ENCODE results near the gene SCT.
A peak's percentile ranks its signal among the peaks of the same experiment; 100 is the strongest.

Gene SCT

GRCh38 chr11:581752-582151 lies 45.2 kb downstream of the SCT start:
- Mint-ChIP-seq H3K36me3 (ENCODE audit: low read depth) (peaks cover 24% of the 10 kb centered on the region), H3K27ac (no peak overlapping the region), H3K4me3 (no peak overlapping the region), H3K9me3 (no peaks in the 10 kb centered on the region), H3K4me1 (ENCODE audit: low read depth) (peaks cover 31% of the 10 kb centered on the region), H3K27me3 (ENCODE audit: low read depth) (no peaks in the 10 kb centered on the region)
- DNase-seq (ENCODE audit: low spot score), result no peak

- Mint-ChIP-seq H3K36me3 (ENCODE audit: low read depth) (peaks cover 21% of the 10 kb centered on the region), H3K4me3 (peak overlapping the region; percentile 9), H3K27me3 (ENCODE audit: low read depth) (no peaks in the 10 kb centered on the region), H3K4me1 (ENCODE audit: low read depth) (peaks cover 28% of the 10 kb centered on the region), H3K27ac (no peak overlapping the region), H3K9me3 (no peaks in the 10 kb centered on the region)
- DNase-seq (ENCODE audit: low spot score), result no peak
Measured at GRCh38 chr11:581342-581741, 45.6 kb downstream of the SCT start.

GRCh38 chr11:579830-580601 lies 47.0 kb downstream of the SCT start:
- Mint-ChIP-seq H3K27me3 (ENCODE audit: low read depth) (peaks cover 1% of the 10 kb centered on the region), H3K4me1 (ENCODE audit: low read depth) (peaks cover 26% of the 10 kb centered on the region), H3K36me3 (ENCODE audit: low read depth) (peaks cover 17% of the 10 kb centered on the region), H3K27ac (peak overlapping the region; percentile 60), H3K9me3 (no peaks in the 10 kb centered on the region), H3K4me3 (no peak overlapping the region)
- no peak for DNase-seq (ENCODE audit: low spot score)

GRCh38 chr11:578276-579035 lies 48.5 kb downstream of the SCT start:
- peak overlapping the region; percentile 94 for H3K4me3 Mint-ChIP-seq
- H3K36me3 Mint-ChIP-seq (ENCODE audit: low read depth), result peaks cover 11% of the 10 kb centered on the region
- no peak for DNase-seq (ENCODE audit: low spot score)
- peaks cover 5% of the 10 kb centered on the region for H3K27me3 Mint-ChIP-seq (ENCODE audit: low read depth)
- H3K4me1 Mint-ChIP-seq (ENCODE audit: low read depth), result peaks cover 36% of the 10 kb centered on the region
- no peaks in the 10 kb centered on the region for H3K9me3 Mint-ChIP-seq
- no peak overlapping the region for H3K27ac Mint-ChIP-seq

- Mint-ChIP-seq H3K27ac (peak overlapping the region; percentile 88), H3K27me3 (ENCODE audit: low read depth) (peaks cover 5% of the 10 kb centered on the region), H3K9me3 (no peaks in the 10 kb centered on the region), H3K4me1 (ENCODE audit: low read depth) (peaks cover 36% of the 10 kb centered on the region), H3K4me3 (peak overlapping the region; percentile 94), H3K36me3 (ENCODE audit: low read depth) (peaks cover 11% of the 10 kb centered on the region)
- DNase-seq (ENCODE audit: low spot score), result no peak
Measured at GRCh38 chr11:577611-577894, 49.4 kb downstream of the SCT start.

GRCh38 chr11:576811-577610 lies 50.0 kb downstream of the SCT start:
- Mint-ChIP-seq H3K27ac (peak overlapping the region; percentile 88), H3K9me3 (no peaks in the 10 kb centered on the region), H3K4me3 (peak overlapping the region; percentile 94), H3K4me1 (ENCODE audit: low read depth) (peaks cover 36% of the 10 kb centered on the region), H3K27me3 (ENCODE audit: low read depth) (peaks cover 5% of the 10 kb centered on the region), H3K36me3 (ENCODE audit: low read depth) (peaks cover 9% of the 10 kb centered on the region)
- DNase-seq (ENCODE audit: low spot score), result no peak

All from T-helper 2 cell treated with Interferon-gamma antibody and Interleukin-4, amounts not matched to agents 5 μg/mL and 100 μg/mL, for 36 hours (primary cell).